Measurements from ENCODE around the gene OR8I2.
"Not testable (repeated sequence)": the region's sequence is repeated elsewhere in the genome, so short reads cannot be mapped to it uniquely, and the experiment has no call there.

The OR8I2 gene

GRCh38 chr11:56093008-56093407, at the start of gene OR8I2:
OR8I2 (plus strand) TSS chr11:56093308; CDS start chr11:56093308, 0 bp downstream.
- no peak for DNase-seq (ENCODE audit: low read depth in 2 of 2)

- no peak for DNase-seq (ENCODE audit: low read depth in 2 of 2)
These were observed 47.6 kb upstream of the OR8I2 start for GRCh38 chr11:56045538-56045937.

GRCh38 chr11:56048480-56048879, 44.6 kb upstream of the OR8I2 start:
- no peak for DNase-seq (ENCODE audit: low read depth in 2 of 2)

- no peak for DNase-seq (ENCODE audit: low read depth in 2 of 2)
These were observed 43.6 kb upstream of the OR8I2 start for GRCh38 chr11:56049487-56049886.

DNA sequence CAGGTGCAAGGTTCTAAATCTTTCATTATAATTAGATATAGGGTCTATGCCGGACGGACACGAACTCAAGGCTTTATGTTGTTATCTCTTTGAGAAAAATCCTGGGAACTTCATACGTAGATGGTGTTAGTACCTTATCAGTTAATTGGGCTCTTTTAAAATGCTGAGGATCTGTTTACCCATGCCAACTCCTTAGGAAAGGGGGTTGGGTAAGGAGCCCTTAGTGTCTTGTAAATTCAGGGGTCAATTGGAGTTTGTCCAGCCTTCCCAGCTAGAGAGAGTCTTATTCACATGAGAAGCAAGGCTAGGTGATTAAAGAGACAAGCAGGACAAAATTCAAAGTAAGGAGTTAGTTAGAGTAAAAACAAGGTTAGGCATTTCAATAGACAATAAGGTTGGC, 36.7 kb upstream of the OR8I2 start:
- not testable (repeated sequence) for DNase-seq (ENCODE audit: low read depth in 2 of 2)

- DNase-seq (ENCODE audit: low read depth in 2 of 2), result not testable (repeated sequence)
These were observed 35.4 kb upstream of the OR8I2 start for GRCh38 chr11:56057661-56058237.

DNA sequence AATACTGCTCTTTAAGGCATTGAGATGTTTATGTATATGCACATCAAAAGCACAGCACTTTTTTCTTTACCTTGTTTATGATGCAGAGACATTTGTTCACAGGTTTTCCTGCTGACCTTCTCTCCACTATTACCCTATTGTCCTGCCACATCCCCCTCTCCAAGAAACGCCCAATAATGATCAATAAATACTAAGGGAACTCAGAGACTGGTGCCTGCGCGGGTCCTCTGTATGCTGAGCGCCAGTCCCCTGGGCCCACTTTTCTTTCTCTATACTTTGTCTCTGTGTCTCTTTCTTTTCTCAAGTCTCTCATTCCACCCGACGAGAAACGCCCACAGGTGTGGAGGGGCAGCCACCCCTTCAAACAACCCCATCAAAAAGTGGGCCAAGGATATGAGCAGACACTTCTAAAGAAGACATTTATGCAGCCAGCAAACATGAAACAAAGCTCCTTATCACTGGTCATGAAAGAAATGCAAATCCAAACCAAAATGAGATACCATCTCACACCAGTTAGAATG, 34.8 kb upstream of the OR8I2 start:
- DNase-seq (ENCODE audit: low read depth in 2 of 2), result not testable (repeated sequence)

- no peak for DNase-seq (ENCODE audit: low read depth in 2 of 2)
These were observed 26.1 kb upstream of the OR8I2 start for GRCh38 chr11:56066980-56067379.

GRCh38 chr11:56089697-56090096, 3.4 kb upstream of the OR8I2 start:
- DNase-seq (ENCODE audit: low read depth in 2 of 2), result no peak

GRCh38 chr11:56103210-56103737, 10.2 kb downstream of the OR8I2 start, which contains the start of gene OR8H2:
OR8H2 (plus strand) TSS chr11:56103687; CDS start chr11:56105043, 1,356 bp downstream.
- DNase-seq (ENCODE audit: low read depth in 2 of 2), result no peak

DNA sequence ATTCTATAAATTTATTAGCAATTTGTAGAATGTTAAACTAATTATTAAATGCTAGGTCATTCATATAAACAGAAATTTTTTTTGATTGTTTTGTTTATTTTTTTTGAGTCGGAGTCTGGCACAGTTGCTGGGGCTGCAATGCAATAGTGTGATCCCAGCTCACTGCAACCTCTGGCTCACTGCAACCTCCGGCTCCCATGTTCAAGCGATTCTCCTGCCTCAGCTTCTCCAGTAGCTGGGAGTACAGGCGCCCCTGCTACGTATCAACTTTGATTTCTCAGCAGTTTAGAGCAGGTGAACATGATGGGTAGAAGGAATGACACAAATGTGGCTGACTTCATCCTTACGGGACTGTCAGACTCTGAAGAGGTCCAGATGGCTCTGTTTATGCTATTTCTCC, 29.0 kb downstream of the OR8I2 start, which contains the start of gene OR8H3:
OR8H3 (plus strand) TSS at position 301 of the 400 bp plus-strand sequence; CDS start at position 301, 0 bp downstream.
- DNase-seq (ENCODE audit: low read depth in 2 of 2), result no peak

DNA sequence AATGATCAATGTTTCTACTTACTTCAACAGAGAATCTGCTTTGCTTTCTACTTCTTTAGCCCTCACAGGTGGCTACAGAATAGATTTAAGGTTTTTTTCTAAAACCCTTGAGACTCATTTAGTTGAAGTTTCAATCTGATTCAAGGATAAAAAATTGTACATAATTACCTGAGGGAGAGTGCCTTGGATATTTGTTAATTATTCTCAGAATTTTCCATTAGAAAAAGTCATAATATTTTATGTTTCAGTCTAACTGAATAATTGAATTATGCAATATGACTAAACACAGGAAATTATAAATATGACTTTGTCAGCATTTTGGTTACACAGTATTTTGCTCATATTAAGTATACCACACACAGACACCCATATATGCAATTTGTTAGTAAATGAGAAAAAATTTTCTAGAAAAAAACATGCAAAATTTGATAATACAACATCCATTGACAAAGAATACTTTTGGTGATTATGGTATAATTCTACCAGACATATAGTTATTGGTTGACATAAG, 47.1 kb downstream of the OR8I2 start, which contains the start of gene OR8J3:
OR8J3 (minus strand) TSS at position 51 of the 511 bp plus-strand sequence. CDS start 2,483 bp downstream, outside the sequence.
- DNase-seq (ENCODE audit: low read depth in 2 of 2), result no peak

DNA sequence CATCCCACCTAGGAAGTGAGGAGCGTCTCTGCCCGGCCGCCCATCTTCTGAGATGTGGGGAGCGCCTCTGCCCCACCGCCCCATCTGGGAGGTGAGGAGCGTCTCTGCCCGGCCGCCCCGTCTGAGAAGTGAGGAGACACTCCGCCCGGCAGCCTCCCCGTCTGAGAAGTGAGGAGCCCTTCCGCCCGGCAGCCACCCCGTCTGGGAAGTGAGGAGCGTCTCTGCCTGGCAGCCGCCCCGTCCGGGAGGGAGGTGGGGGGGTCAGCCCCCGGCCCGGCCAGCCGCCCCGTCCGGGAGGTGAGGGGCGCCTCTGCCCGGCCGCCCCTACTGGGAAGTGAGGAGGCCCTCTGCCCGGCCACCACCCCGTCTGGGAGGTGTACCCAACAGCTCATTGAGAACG, 50.6 kb downstream of the OR8I2 start:
- DNase-seq (ENCODE audit: low read depth in 2 of 2), result not testable (repeated sequence)
